SU-DHL-6 (cell line): Measurements from ENCODE around the gene OMP.
A peak's percentile ranks its signal among the peaks of the same experiment; 100 is the strongest.

ENCODE experiments used
- H2AFZ ChIP-seq: fragments of 200-600 bp; sonication (generic); 2 replicates; pipeline ENCODE4 v1.6.1; 2014; ENCODE audit warnings: low read depth, mild to moderate bottlenecking, moderate library complexity, mixed read lengths, antibody characterized with exemption, low read length; ENCODE audit not compliant: severe bottlenecking
- H3F3A ChIP-seq: fragments of 200-600 bp; shearing (Covaris generic); 2 replicates; pipeline ENCODE4 v1.6.0; 2016; ENCODE audit warnings: antibody characterized with exemption, mild to moderate bottlenecking; ENCODE audit not compliant: insufficient read depth
- H3K27ac ChIP-seq: fragments of 200-600 bp; sonication (generic); 2 replicates; pipeline ENCODE4 v1.5.1; 2016; ENCODE audit warnings: low read depth, mild to moderate bottlenecking, low read length, moderate library complexity, mixed read lengths
- H3K27me3 ChIP-seq: fragments of 200-600 bp; sonication (generic), shearing (Covaris generic); 2 replicates; pipeline ENCODE4 v1.6.0; 2014; ENCODE audit warnings: mild to moderate bottlenecking, low read length
- H3K36me3 ChIP-seq: fragments of 200-600 bp; sonication (generic); 2 replicates; pipeline ENCODE4 v1.6.1; 2014; ENCODE audit warnings: mild to moderate bottlenecking, low read length, mixed read lengths
- H3K4me2 ChIP-seq: fragments of 300-600, 200-600 bp; shearing (Covaris generic), sonication (generic); 2 replicates; pipeline ENCODE4 v1.6.0; 2014; ENCODE audit warnings: low read length, low read depth, mild to moderate bottlenecking; ENCODE audit not compliant: poor library complexity, severe bottlenecking
- H3K4me3 ChIP-seq: fragments of 200-600 bp; sonication (generic); 2 replicates; pipeline ENCODE4 v1.5.1; 2014; ENCODE audit warnings: antibody characterized with exemption, low read length, mild to moderate bottlenecking, mixed read lengths; ENCODE audit not compliant: insufficient read depth, poor library complexity, severe bottlenecking
- H3K79me2 ChIP-seq: fragments of 200-600 bp; sonication (generic); 2 replicates; pipeline ENCODE4 v1.6.1; 2014; ENCODE audit warnings: mild to moderate bottlenecking, low read length, moderate library complexity; ENCODE audit not compliant: insufficient read depth
- H3K9ac ChIP-seq: fragments of 200-600 bp; sonication (generic); 2 replicates; pipeline ENCODE4 v1.7.0; 2014; ENCODE audit warnings: mild to moderate bottlenecking, low read length
- H3K9me2 ChIP-seq: fragments of 200-600 bp; sonication (generic); replicated peaks from 2 replicates; pipeline ENCODE4 v1.6.1; 2014; ENCODE audit warnings: low read length; ENCODE audit not compliant: insufficient read depth
- H3K9me3 ChIP-seq: fragments of 200-600 bp; sonication (generic); 2 replicates; pipeline ENCODE4 v1.6.1; 2014; ENCODE audit warnings: low read length, mixed read lengths; ENCODE audit not compliant: insufficient read depth
- H4K20me1 ChIP-seq: fragments of 200-600 bp; sonication (generic); 2 replicates; pipeline ENCODE4 v1.6.1; 2014; ENCODE audit warnings: low read depth, mild to moderate bottlenecking, antibody characterized with exemption, low read length, moderate library complexity, mixed read lengths
- CTCF ChIP-seq: fragments of 200-600 bp; sonication (generic); IDR thresholded peaks from one replicate; pipeline ENCODE4 v1.5.1; 2017; ENCODE audit warnings: antibody characterized with exemption, mild to moderate bottlenecking, low read length, moderate library complexity; ENCODE audit not compliant: insufficient read depth, poor library complexity, severe bottlenecking
- EZH2phosphoT487 ChIP-seq: fragments of 200-600 bp; sonication (generic), shearing (Covaris generic); conservative IDR thresholded peaks from 2 replicates; pipeline ENCODE4 v1.6.1; 2018; ENCODE audit warnings: mild to moderate bottlenecking, antibody characterized with exemption, low read length, moderate library complexity, mixed read lengths

OMP gene

GRCh38 chr11:77146261-77147035, 43.8 kb downstream of the OMP start:
- H3K36me3 ChIP-seq, result no peaks in the 10 kb centered on the region
- no peak overlapping the region for H2AFZ ChIP-seq
- no peaks in the 10 kb centered on the region for H3K27me3 ChIP-seq
- H3K9me3 ChIP-seq, result no peaks in the 10 kb centered on the region
- H3K4me3 ChIP-seq, result no peak overlapping the region
- no peak overlapping the region for H3K4me2 ChIP-seq
- H3K79me2 ChIP-seq, result no peaks in the 10 kb centered on the region
- no peaks in the 10 kb centered on the region for H3K9me2 ChIP-seq
- H3F3A ChIP-seq, result no peaks in the 10 kb centered on the region
- TF ChIP-seq EZH2phosphoT487 (no peak), CTCF (no peak)
- no peak overlapping the region for H3K27ac ChIP-seq
- H4K20me1 ChIP-seq, result no peaks in the 10 kb centered on the region
- H3K9ac ChIP-seq, result no peak overlapping the region

GRCh38 chr11:77147036-77147315, 44.3 kb downstream of the OMP start:
- Histone ChIP-seq H3K27me3 (no peaks in the 10 kb centered on the region), H3K36me3 (no peaks in the 10 kb centered on the region), H2AFZ (no peak overlapping the region), H3K4me3 (no peak overlapping the region), H4K20me1 (no peaks in the 10 kb centered on the region), H3F3A (no peaks in the 10 kb centered on the region), H3K79me2 (no peaks in the 10 kb centered on the region), H3K27ac (no peak overlapping the region), H3K4me2 (no peak overlapping the region), H3K9ac (no peak overlapping the region), H3K9me2 (no peaks in the 10 kb centered on the region), H3K9me3 (no peaks in the 10 kb centered on the region)
- TF ChIP-seq CTCF (no peak), EZH2phosphoT487 (no peak)

- Histone ChIP-seq H2AFZ (no peak overlapping the region), H3K9me3 (no peaks in the 10 kb centered on the region), H3K9me2 (no peaks in the 10 kb centered on the region), H3K4me3 (no peak overlapping the region), H3K4me2 (peak overlapping the region; percentile 13), H3K79me2 (no peaks in the 10 kb centered on the region), H3K27ac (no peak overlapping the region), H3K36me3 (no peaks in the 10 kb centered on the region), H3K9ac (no peak overlapping the region), H3K27me3 (no peaks in the 10 kb centered on the region), H3F3A (no peaks in the 10 kb centered on the region), H4K20me1 (no peaks in the 10 kb centered on the region)
- TF ChIP-seq EZH2phosphoT487, result no peak
- no peak for TF ChIP-seq CTCF
Observed at GRCh38 chr11:77147668-77148321, 45.2 kb downstream of the OMP start.
